Measurements from ENCODE around the gene COMMD10.

GRCh38 chr5:116318091-116318854 lies 233.4 kb downstream of the COMMD10 start:
- TF ChIP-seq CTCF (conservative IDR thresholded peaks at IDR 0.05) (no peak), ZFX (IDR thresholded peaks at IDR 0.05) (no peak)
